SK-MEL-5 (cell line): ENCODE measurements around the gene RCCD1. TPM values are rescaled to one million over a fixed set of nuclear protein-coding genes. Genes with fewer than 3 reads are reported as not detected.
A peak's percentile ranks its signal among the peaks of the same experiment; 100 is the strongest.

Experiments used
- DNase-seq: peaks from one replicate; pipeline ENCODE4 v3.0.0-alpha.2; 2016; ENCODE audit warnings: low read depth, low spot score
- in situ Hi-C: cut with HindIII; loops from 2 replicates; pipeline ENCODE4 v1.10.0; 2016; ENCODE audit warnings: low sequenced_read_pairs, high pct_unique_total_duplicates, low pct_unique_long_range_greater_than_20kb
- small RNA-seq, 2 experiments: library from RNA; depleted of rRNA; stranded (forward); fragments of <200 nt; gene quantifications; one replicate each; pipeline ENCODE3, GENCODE V24; 2014
- total RNA-seq: library from RNA; depleted of rRNA; stranded (reverse); fragments of >200 nt; shearing (Covaris generic); gene quantifications from 2 replicates; pipeline ENCODE4 v1.2.3, GENCODE V29; 2014; rRNA removed

Gene RCCD1
- total RNA-seq, 1 experiment from 2014 or later, result 9.9 TPM

GRCh38 chr15:90982135-90982534 lies 27.5 kb downstream of the RCCD1 start:
- DNase-seq, result no peak
- in situ Hi-C loops, result no loop called here

DNA sequence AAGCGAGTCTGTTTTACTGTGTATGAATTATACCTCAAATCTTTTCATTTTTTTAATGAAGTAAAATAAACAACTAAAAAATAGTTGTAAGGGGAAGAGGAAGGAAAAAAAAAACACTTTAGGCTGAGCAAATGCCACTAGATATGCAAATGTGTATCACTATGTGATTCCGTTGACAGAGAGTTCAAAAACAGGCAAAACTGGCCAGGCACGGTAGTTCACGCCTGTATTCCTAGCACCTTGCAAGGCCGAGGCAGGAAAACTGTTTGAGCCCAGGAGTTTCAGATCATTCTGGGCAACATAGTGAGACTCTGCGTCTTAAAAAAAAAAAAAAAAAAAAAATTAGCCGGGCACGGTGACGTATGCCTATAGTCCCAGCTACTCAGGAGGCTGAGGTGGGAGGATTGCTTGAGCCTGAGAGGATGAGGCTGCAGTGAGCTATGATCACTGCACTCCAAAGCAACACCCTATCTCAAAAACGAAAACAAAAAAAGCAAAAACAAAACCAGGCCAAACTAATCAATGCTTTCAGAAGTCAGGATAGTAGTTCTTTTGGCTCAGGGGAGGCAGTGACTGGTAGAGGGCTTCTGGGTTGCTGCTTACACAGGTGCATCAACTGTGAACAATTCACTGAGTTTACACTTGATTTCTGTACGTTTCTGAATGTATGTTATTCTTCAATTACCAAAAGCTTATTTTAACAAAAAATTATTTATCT lies 32.3 kb downstream of the RCCD1 start:
- in situ Hi-C loops, result no loop called here
- no peak for DNase-seq

- in situ Hi-C loops, result no loop called here
- DNase-seq, result peak; percentile 64
These were observed 33.0 kb downstream of the RCCD1 start for GRCh38 chr15:90987561-90988141.

DNA sequence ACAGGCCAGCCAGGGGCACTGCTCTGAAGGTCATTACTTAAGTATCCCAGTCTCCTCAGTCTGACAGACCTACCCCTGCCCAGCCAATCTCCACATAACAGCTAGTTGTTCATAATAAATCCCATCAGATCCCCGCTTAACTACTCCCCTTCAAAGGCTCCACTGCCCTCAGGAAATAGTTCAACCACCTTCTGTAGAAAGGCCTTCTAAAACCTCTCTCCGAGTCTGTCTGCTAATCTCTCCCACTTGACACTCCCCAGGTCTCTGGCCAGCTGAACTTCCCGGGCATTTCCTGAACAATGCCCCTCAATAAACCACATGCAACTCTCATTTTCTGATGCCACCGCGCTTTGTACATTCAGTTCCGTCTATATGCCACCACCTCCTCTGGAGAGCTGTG lies 33.6 kb downstream of the RCCD1 start:
- no peak for DNase-seq
- in situ Hi-C loops, result no loop called here

GRCh38 chr15:90989040-90989768 lies 34.5 kb downstream of the RCCD1 start:
- in situ Hi-C loops, result no loop called here
- no peak for DNase-seq

DNA sequence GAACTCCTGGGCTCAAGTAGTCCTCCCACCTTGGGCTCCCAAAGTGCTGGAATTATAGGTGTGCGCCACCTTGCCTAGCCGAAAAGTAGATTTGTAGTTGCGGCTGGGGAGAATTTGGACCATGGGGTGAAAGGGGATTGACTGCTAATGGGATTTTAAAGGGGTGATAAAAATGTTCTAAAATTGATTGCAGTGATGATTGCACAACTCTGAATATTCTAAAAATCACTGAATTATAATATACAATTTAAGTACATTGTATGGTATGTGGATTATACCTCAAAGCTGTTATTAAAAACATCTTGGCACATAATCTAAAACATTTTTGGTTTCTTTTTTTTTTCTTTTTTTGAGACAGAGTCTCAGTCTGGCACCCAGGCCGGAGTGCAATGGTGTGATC lies 35.8 kb downstream of the RCCD1 start:
- no peak for DNase-seq
- in situ Hi-C loops, result no loop called here

DNA sequence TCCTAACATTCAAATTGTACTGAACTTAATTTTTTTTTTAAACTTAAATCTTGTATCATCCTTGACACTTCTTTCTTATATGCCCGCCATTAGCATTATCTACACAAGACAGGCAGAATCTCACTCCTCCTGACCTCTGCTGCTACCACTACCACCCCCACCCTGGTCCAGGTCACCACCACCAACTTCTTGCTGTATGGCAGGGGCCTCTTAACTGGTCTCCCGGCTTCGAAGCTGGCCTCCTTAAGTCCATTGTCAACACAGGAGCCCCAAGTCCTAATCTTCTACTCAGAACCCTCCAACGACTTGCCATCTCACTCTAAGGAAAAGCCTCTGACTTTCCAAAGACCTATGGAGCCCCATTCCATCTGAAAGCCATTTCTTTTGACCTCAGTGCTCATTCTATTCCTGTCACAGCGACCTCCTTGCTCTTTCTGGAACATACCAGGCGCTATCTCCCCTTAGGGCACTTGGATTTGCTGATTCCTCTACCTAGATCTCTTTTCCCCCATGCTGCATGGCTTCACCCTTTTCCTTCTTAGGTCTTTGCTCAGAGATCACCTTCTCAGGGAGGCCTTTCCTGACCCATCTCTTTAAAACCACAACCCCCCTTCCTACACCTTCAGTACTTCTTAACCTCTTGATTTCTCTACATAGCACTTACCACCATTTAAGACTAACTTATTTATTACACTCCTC lies 37.1 kb downstream of the RCCD1 start:
- in situ Hi-C loops, result no loop called here
- no peak for DNase-seq

GRCh38 chr15:90994059-90994416 lies 39.4 kb downstream of the RCCD1 start:
- in situ Hi-C loops, result no loop called here
- DNase-seq, result no peak

DNA sequence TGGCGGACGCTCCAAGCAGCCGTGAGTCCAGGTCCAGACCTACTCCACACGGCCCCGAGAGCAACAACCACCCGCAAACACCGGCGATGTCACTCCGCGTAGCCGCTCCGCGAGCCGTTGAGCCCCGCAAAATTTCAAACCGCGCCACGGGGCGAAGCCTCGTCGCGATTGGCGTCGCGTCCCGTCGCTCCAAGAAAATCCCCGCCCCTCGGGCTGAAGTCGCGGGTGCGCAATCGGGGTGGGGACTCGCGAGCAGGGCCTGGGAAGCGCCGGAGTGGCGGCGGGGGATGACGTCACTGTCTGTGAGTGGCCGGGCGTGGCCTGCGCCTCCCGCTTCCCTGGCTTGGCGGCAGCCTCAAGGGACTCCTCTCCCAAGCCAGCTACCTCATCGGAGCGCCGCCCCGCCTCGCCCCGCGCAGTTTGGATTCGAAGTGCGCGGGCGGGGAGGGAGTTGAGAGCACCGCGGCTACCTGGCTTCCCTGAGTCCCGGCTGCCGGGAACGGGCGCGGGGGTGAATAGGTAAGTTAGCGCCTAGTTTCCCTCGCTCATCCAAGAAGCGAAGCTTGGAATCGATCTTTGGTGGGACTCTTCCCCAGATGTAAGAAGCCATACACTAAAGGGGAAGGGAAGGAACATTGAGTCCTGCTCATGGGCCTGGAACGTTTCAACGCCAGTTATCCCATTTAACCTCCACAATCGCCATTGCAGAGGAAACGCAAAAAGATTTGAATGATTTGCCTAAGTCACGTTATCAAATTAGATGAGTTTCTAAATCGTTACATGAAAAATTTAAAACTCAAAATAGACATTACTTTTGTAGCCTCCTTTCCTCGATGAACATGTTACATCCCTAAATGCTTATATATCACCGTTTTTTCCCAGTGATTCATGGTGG lies 40.0 kb downstream of the RCCD1 start, which contains the start of gene PRC1:
PRC1 (minus strand) TSS at position 119 of the 895 bp plus-strand sequence; CDS start at position 1, 118 bp downstream.
- in situ Hi-C loops, result no loop called here
- peak; percentile 98 for DNase-seq

DNA sequence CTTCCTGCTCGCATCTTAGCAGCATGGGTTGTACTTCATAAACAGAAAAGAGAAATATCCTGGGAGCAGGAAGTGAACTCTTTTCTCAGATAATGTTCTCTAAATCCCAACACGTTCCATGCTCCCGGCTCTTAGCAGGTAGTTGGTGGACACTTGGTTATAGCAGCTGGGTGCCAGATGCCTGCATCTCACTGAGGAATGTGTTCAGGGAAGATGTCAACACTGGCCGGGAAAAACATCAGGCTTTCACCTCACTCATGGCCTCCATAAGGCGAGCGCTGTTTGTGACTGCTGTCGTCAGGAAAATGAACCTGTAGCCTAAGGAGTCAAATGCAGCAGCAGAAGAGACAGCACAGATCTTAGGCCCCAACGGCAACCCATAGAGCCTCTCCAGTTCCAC lies 44.1 kb downstream of the RCCD1 start:
- in situ Hi-C loops, result no loop called here
- DNase-seq, result no peak

GRCh38 chr15:91001209-91001608 lies 46.5 kb downstream of the RCCD1 start:
- no peak for DNase-seq
- in situ Hi-C loops, result no loop called here

DNA sequence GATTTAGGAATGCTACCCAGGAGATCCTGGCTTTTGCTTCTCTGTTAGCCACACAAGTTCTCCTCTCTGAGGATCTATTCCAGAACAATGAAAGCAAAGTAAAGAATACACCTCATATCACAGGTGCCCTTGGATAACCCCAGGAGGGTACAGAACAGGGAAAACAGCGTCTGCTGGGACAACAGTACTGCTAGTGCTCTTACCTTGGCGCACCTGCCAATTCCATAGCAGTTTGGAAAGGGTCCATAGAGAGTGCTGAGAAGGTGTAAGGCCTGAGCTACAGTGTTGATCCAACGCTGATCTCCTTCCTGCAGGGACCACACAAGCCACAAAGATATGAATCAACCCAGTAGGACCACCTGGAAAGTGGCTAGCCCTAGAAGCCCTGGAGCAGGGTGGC lies 52.6 kb downstream of the RCCD1 start:
- in situ Hi-C loops, result no loop called here
- no peak for DNase-seq

Small RNA genes lying within 50 kb of the gene (small RNA-seq; reads per million reads assigned to genes)
- 0 reads per million in 2 experiments for gene RF00019

Other genes starting within 250 kb of the RCCD1 start
- gene BLM, start 237.5 kb upstream of the RCCD1 start, total RNA-seq, result 41.3 and 41.9 TPM in 2 replicates
- gene FURIN, start 86.3 kb upstream of the RCCD1 start, total RNA-seq, result 38.3 and 40.7 TPM in 2 replicates
- gene FES, start 70.4 kb upstream of the RCCD1 start, total RNA-seq, result 0.16 TPM in 1 of 2 replicates, not detected in the other
- 4.7 and 6.8 TPM in 2 replicates for gene MAN2A2, start 51.6 kb upstream of the RCCD1 start, total RNA-seq
- 17.0 and 17.6 TPM in 2 replicates for gene HDDC3, start 22.3 kb upstream of the RCCD1 start, total RNA-seq
- 58.4 and 62.4 TPM in 2 replicates for gene UNC45A, start 19.6 kb upstream of the RCCD1 start, total RNA-seq
- gene PRC1, start 39.7 kb downstream of the RCCD1 start, total RNA-seq, result 92.3 and 109 TPM in 2 replicates
- gene VPS33B, start 67.7 kb downstream of the RCCD1 start, total RNA-seq, result 16.1 and 18.8 TPM in 2 replicates
- gene SV2B, start 145.4 kb downstream of the RCCD1 start, total RNA-seq, result 0.11 and 0.18 TPM in 2 replicates